GM12872 (cell line): ENCODE data around the gene PIGU.

Experiments used
- CTCF ChIP-seq: IDR thresholded peaks from 3 replicates; pipeline ENCODE4 v1.5.1; 2011; ENCODE audit warnings: low read depth, mild to moderate bottlenecking, low read length, moderate library complexity; ENCODE audit not compliant: insufficient read depth

Gene PIGU

GRCh38 chr20:34638039-34638292, 38.9 kb downstream of the PIGU start:
- TF ChIP-seq CTCF, result no peak

- no peak for TF ChIP-seq CTCF
Measured at GRCh38 chr20:34637245-34638038, 39.5 kb downstream of the PIGU start.

GRCh38 chr20:34636648-34637047, 40.2 kb downstream of the PIGU start:
- no peak for TF ChIP-seq CTCF

GRCh38 chr20:34634392-34634791, 42.5 kb downstream of the PIGU start:
- TF ChIP-seq CTCF, result no peak

GRCh38 chr20:34632870-34633452, 43.9 kb downstream of the PIGU start:
- no peak for TF ChIP-seq CTCF

GRCh38 chr20:34629904-34630303, 47.0 kb downstream of the PIGU start:
- TF ChIP-seq CTCF, result no peak

GRCh38 chr20:34629342-34629741, 47.5 kb downstream of the PIGU start:
- TF ChIP-seq CTCF, result no peak
